Osteoblast (primary cell): ENCODE data around the gene CELF1. TPM values are rescaled to one million over a fixed set of nuclear protein-coding genes. Genes with fewer than 3 reads are reported as not detected.

Source experiments
- DNase-seq: peaks from one replicate; pipeline ENCODE4 v3.0.0; 2011; ENCODE audit warnings: low spot score, mixed read lengths; ENCODE audit not compliant: insufficient read length; ENCODE audit errors: missing footprints
- H2AFZ ChIP-seq: 2 replicates; pipeline ENCODE4 v1.6.0; 2011; ENCODE audit warnings: mild to moderate bottlenecking, low read length
- H3K27ac ChIP-seq: 2 replicates; pipeline ENCODE4 v1.5.1; 2011; ENCODE audit warnings: mild to moderate bottlenecking, low read depth, low read length, moderate library complexity
- H3K27me3 ChIP-seq: 2 replicates; pipeline ENCODE4 v1.6.0; 2012; ENCODE audit warnings: mild to moderate bottlenecking, control low read depth, inconsistent platforms, low read length, moderate library complexity; ENCODE audit not compliant: insufficient read depth
- H3K36me3 ChIP-seq: 2 replicates; pipeline ENCODE4 v1.5.1; 2011; ENCODE audit warnings: mild to moderate bottlenecking, low read length, control low read depth, moderate library complexity; ENCODE audit not compliant: insufficient read depth
- H3K4me1 ChIP-seq: 2 replicates; pipeline ENCODE4 v1.5.1; 2011; ENCODE audit warnings: mild to moderate bottlenecking, low read length, control low read depth, moderate library complexity; ENCODE audit not compliant: insufficient read depth
- H3K4me2 ChIP-seq: 2 replicates; pipeline ENCODE4 v1.6.0; 2011; ENCODE audit warnings: mild to moderate bottlenecking, low read length; ENCODE audit not compliant: insufficient read depth
- H3K4me3 ChIP-seq: fragments of 200-600 bp; sonication (generic); 3 replicates; pipeline ENCODE4 v1.5.1; 2012; ENCODE audit warnings: mild to moderate bottlenecking, low read length, inconsistent platforms; ENCODE audit not compliant: insufficient read depth
- H3K79me2 ChIP-seq: 2 replicates; pipeline ENCODE4 v1.6.0; 2012; ENCODE audit warnings: mild to moderate bottlenecking, low read length, control low read depth, inconsistent platforms; ENCODE audit not compliant: insufficient read depth
- H3K9me3 ChIP-seq: 2 replicates; pipeline ENCODE4 v1.5.1; 2011; ENCODE audit warnings: low read depth, low read length, control low read depth
- H4K20me1 ChIP-seq: 2 replicates; pipeline ENCODE4 v1.6.0; 2012; ENCODE audit warnings: mild to moderate bottlenecking, low read length, control low read depth; ENCODE audit not compliant: insufficient read depth
- CTCF ChIP-seq: IDR thresholded peaks from 2 replicates; pipeline ENCODE4 v1.5.1; 2011; ENCODE audit warnings: mild to moderate bottlenecking, low read depth, low read length, moderate library complexity; ENCODE audit errors: extremely low read depth
- total RNA-seq: library from RNA; depleted of rRNA; stranded (reverse); fragments of >200 nt; gene quantifications from 2 replicates; pipeline ENCODE4 v1.2.3, GENCODE V29; 2012

The CELF1 gene
- total RNA-seq, 1 donor, result 148 TPM

- H3K9me3 ChIP-seq, result no peaks in the 10 kb centered on the region
- no peaks in the 10 kb centered on the region for H3K36me3 ChIP-seq
- no peaks in the 10 kb centered on the region for H3K27me3 ChIP-seq
- H3K79me2 ChIP-seq, result no peaks in the 10 kb centered on the region
- no peak overlapping the region for H2AFZ ChIP-seq
- no peak overlapping the region for H3K27ac ChIP-seq
- H3K4me1 ChIP-seq, result peaks cover 10% of the 10 kb centered on the region
- TF ChIP-seq CTCF, result no peak
- H3K4me2 ChIP-seq, result no peak overlapping the region
- H4K20me1 ChIP-seq, result no peaks in the 10 kb centered on the region
- peak; percentile 42 for DNase-seq
- no peak overlapping the region for H3K4me3 ChIP-seq
These were observed 114.2 kb downstream of the CELF1 start for GRCh38 chr11:47438721-47439120.

- TF ChIP-seq CTCF, result no peak
- DNase-seq, result no peak
- Histone ChIP-seq H3K36me3 (no peaks in the 10 kb centered on the region), H3K4me2 (no peak overlapping the region), H2AFZ (peak overlapping the region; percentile 44), H3K9me3 (no peaks in the 10 kb centered on the region), H3K27me3 (no peaks in the 10 kb centered on the region), H3K4me1 (peaks cover 10% of the 10 kb centered on the region), H3K79me2 (no peaks in the 10 kb centered on the region), H4K20me1 (no peaks in the 10 kb centered on the region), H3K4me3 (no peak overlapping the region), H3K27ac (no peak overlapping the region)
These were observed 115.0 kb downstream of the CELF1 start for GRCh38 chr11:47437746-47438418.

GRCh38 chr11:47437218-47437745 is 115.7 kb downstream of the CELF1 start:
- H2AFZ ChIP-seq, result no peak overlapping the region
- H3K9me3 ChIP-seq, result no peaks in the 10 kb centered on the region
- TF ChIP-seq CTCF, result no peak
- H3K4me2 ChIP-seq, result no peak overlapping the region
- H3K27me3 ChIP-seq, result no peaks in the 10 kb centered on the region
- H3K27ac ChIP-seq, result no peak overlapping the region
- H3K36me3 ChIP-seq, result no peaks in the 10 kb centered on the region
- H4K20me1 ChIP-seq, result no peaks in the 10 kb centered on the region
- H3K4me3 ChIP-seq, result no peak overlapping the region
- peaks cover 10% of the 10 kb centered on the region for H3K4me1 ChIP-seq
- no peak for DNase-seq
- H3K79me2 ChIP-seq, result no peaks in the 10 kb centered on the region

GRCh38 chr11:47436726-47437125 is 116.2 kb downstream of the CELF1 start:
- TF ChIP-seq CTCF, result no peak
- Histone ChIP-seq H3K4me3 (no peak overlapping the region), H3K4me2 (no peak overlapping the region), H3K36me3 (no peaks in the 10 kb centered on the region), H3K79me2 (no peaks in the 10 kb centered on the region), H4K20me1 (no peaks in the 10 kb centered on the region), H2AFZ (no peak overlapping the region), H3K4me1 (peaks cover 10% of the 10 kb centered on the region), H3K27ac (no peak overlapping the region), H3K27me3 (no peaks in the 10 kb centered on the region), H3K9me3 (no peaks in the 10 kb centered on the region)
- no peak for DNase-seq
